Activated CD8-positive, alpha-beta T cell treated with anti-CD3 and anti-CD28 coated beads for 36 hours (primary cell): Measurements from ENCODE around the gene SPATA9. TPM values are rescaled to one million over a fixed set of nuclear protein-coding genes. Genes with fewer than 3 reads are reported as not detected.

Source experiments
- ATAC-seq: fragments of 200-7000 bp; cut with Tn5 transposase; one replicate; pipeline ENCODE4 v1.10.0; 2021; ENCODE audit warnings: mild to moderate bottlenecking, moderate library complexity
- CTCF ChIA-PET: fragments of 350-600 bp; sonication (Branson Sonifier 250); formaldehyde crosslinking; loops from one replicate; lab custom pipeline; 2021; ENCODE audit warnings: antibody characterized with exemption; lab: Charles Lee
- POLR2A ChIA-PET: fragments of 350-600 bp; sonication (Branson Sonifier 250); formaldehyde crosslinking; loops from one replicate; lab custom pipeline; 2021; ENCODE audit warnings: antibody characterized with exemption; lab: Charles Lee
- DNase-seq: peaks from one replicate; pipeline ENCODE4 v3.0.0-alpha.2; 2020
- H3K27ac Mint-ChIP-seq: one replicate; pipeline ENCODE4 v1.8.0; 2021; ENCODE audit warnings: mild to moderate bottlenecking, mixed read lengths
- H3K27me3 Mint-ChIP-seq: one replicate; pipeline ENCODE4 v1.8.0; 2021; ENCODE audit warnings: mixed read lengths
- H3K36me3 Mint-ChIP-seq: one replicate; pipeline ENCODE4 v1.8.0; 2021; ENCODE audit warnings: low read depth, mixed read lengths
- H3K4me1 Mint-ChIP-seq: one replicate; pipeline ENCODE4 v1.8.0; 2021; ENCODE audit warnings: low read depth, mixed read lengths
- H3K4me3 Mint-ChIP-seq: one replicate; pipeline ENCODE4 v1.8.0; 2021; ENCODE audit warnings: mild to moderate bottlenecking, moderate library complexity, mixed read lengths
- H3K9me3 Mint-ChIP-seq: one replicate; pipeline ENCODE4 v1.8.0; 2021; ENCODE audit warnings: mixed read lengths
- intact Hi-C: fragments of 100-400 bp; cut with micrococcal nuclease; formaldehyde crosslinking; loops from one replicate; pipeline ENCODE4 v1.10.0; 2022
- total RNA-seq, 2 experiments: library from RNA; stranded (reverse); gene quantifications; one replicate each; pipeline ENCODE4 v1.2.3, GENCODE V29; 2021
- TF ChIP-seq, protein P1 (sequence below): fragments of 200-600 bp; IDR thresholded peaks from one replicate; pipeline ENCODE4 v1.8.0; 2022; ENCODE audit warnings: antibody characterized with exemption, mild to moderate bottlenecking

The SPATA9 gene
- total RNA-seq, 2 experiments from 2014 or later: not detected

GRCh38 chr5:95627971-95628810, 54.6 kb downstream of the SPATA9 start:
- H3K27me3 Mint-ChIP-seq: peaks cover under 1% of the 10 kb centered on the region
- H3K27ac Mint-ChIP-seq: no peak overlapping the region

DNA sequence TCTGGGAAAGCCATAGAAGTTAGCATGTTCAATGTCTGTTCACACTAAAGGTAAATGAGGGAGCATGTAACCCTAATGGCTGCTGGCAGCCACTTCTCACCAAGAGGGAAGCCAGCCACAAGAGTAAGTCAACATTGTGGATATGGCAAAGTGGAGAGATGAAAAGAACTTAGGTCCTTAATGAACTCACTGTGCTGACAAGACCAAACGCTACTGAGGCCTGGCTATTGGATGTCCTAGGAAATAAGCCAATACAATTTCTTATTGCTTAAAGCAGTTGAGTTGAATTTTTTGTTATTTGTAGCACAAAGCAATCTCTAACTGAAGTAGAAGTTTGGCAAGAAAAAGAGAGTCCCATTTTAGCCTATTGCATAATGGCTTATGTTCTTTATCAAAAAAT, 56.1 kb downstream of the SPATA9 start:
- H3K9me3 Mint-ChIP-seq: no peaks in the 10 kb centered on the region
- POLR2A ChIA-PET: no interaction called here
- peaks cover 1% of the 10 kb centered on the region for H3K27me3 Mint-ChIP-seq
- DNase-seq: no peak
- H3K4me3 Mint-ChIP-seq: no peak overlapping the region
- H3K27ac Mint-ChIP-seq: no peak overlapping the region
- CTCF ChIA-PET: no interaction called here
- peaks cover 20% of the 10 kb centered on the region for H3K4me1 Mint-ChIP-seq
- intact Hi-C loops: no loop called here
- TF ChIP-seq, protein P1, sequence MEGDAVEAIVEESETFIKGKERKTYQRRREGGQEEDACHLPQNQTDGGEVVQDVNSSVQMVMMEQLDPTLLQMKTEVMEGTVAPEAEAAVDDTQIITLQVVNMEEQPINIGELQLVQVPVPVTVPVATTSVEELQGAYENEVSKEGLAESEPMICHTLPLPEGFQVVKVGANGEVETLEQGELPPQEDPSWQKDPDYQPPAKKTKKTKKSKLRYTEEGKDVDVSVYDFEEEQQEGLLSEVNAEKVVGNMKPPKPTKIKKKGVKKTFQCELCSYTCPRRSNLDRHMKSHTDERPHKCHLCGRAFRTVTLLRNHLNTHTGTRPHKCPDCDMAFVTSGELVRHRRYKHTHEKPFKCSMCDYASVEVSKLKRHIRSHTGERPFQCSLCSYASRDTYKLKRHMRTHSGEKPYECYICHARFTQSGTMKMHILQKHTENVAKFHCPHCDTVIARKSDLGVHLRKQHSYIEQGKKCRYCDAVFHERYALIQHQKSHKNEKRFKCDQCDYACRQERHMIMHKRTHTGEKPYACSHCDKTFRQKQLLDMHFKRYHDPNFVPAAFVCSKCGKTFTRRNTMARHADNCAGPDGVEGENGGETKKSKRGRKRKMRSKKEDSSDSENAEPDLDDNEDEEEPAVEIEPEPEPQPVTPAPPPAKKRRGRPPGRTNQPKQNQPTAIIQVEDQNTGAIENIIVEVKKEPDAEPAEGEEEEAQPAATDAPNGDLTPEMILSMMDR: no peak
- no peak for ATAC-seq
- H3K36me3 Mint-ChIP-seq: no peaks in the 10 kb centered on the region

More at GRCh38 chr5:95627971-95628810, 54.6 kb downstream of the SPATA9 start:
- DNase-seq: no peak
- intact Hi-C loops: no loop called here
- POLR2A ChIA-PET: no interaction called here
- CTCF ChIA-PET: no interaction called here
- H3K4me1 Mint-ChIP-seq: peaks cover 19% of the 10 kb centered on the region
- peaks cover 5% of the 10 kb centered on the region for H3K36me3 Mint-ChIP-seq
- peaks cover 5% of the 10 kb centered on the region for H3K9me3 Mint-ChIP-seq
- ATAC-seq: no peak
- no peak overlapping the region for H3K4me3 Mint-ChIP-seq
- TF ChIP-seq, protein P1: no peak

DNA sequence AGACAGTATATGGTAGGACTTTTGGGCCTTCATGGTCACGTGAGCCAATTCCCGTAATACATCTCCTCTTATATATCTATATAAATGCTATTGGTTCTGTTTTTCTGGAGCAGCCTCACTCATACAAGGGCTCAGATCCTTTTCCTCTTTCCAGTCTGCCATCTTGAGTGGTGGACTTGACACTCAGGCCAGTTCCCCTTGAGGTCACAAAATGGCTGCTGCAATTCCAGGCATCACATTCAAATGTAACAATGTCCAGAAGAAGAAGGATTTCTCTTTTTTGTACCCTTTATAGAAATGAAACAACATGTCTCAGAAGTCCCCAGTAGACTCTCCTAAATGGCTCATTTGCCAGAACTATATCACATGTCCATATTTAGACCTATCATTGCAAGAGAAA, 58.4 kb downstream of the SPATA9 start:
- H3K27ac Mint-ChIP-seq: no peak overlapping the region
- H3K27me3 Mint-ChIP-seq: peaks cover 1% of the 10 kb centered on the region
- ChIA-PET CTCF (no interaction called here), POLR2A (interaction anchor here (4.3 kb wide), 1 partner anchor 7 kb away, joined by 23 read pairs; no protein-coding TSS in a partner anchor)
- peaks cover 21% of the 10 kb centered on the region for H3K4me1 Mint-ChIP-seq
- H3K36me3 Mint-ChIP-seq: no peaks in the 10 kb centered on the region
- TF ChIP-seq, protein P1: no peak
- ATAC-seq (no peak), DNase-seq (no peak)
- H3K9me3 Mint-ChIP-seq: no peaks in the 10 kb centered on the region
- intact Hi-C loops: loop anchor here (5.0 kb wide), 1 partner anchor 67 kb away; the partner anchor contains the start of gene ARSK
- H3K4me3 Mint-ChIP-seq: no peak overlapping the region

DNA sequence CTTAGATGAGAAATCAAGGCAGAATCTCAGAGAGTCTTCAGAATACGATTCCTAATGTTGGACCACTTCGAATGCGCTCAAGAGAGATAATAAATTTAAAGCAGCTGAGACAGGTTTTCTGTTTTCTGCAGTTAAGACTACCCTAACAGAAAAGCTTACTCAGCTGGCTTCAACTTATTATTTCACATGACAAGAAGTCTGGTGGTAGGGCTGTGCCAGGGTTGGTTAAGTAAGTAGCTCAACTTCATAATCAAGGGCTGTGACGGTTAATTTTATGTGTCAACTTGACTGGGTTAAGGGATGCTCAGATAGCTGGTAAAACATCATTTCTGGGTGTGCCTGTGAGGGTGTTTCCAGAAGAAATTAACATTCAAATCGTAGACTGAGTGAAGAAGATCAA, 59.1 kb downstream of the SPATA9 start:
- intact Hi-C loops: loop anchor here (5.0 kb wide), 1 partner anchor 66 kb away; the partner anchor contains the start of gene ARSK
- ChIA-PET CTCF (interaction anchor here (0.9 to 2.3 kb wide), 5 partner anchors 8 to 158 kb away, joined by 3 to 7 read pairs (median 5); partner anchors contain the start of gene RFESD), POLR2A (interaction anchor here (4.3 kb wide), 1 partner anchor 8 kb away, joined by 23 read pairs; no protein-coding TSS in a partner anchor)
- no peaks in the 10 kb centered on the region for H3K36me3 Mint-ChIP-seq
- TF ChIP-seq, protein P1: no peak
- H3K4me1 Mint-ChIP-seq: peaks cover 28% of the 10 kb centered on the region
- H3K27ac Mint-ChIP-seq: no peak overlapping the region
- no peaks in the 10 kb centered on the region for H3K9me3 Mint-ChIP-seq
- no peak overlapping the region for H3K4me3 Mint-ChIP-seq
- DNase-seq (no peak), ATAC-seq (no peak)
- H3K27me3 Mint-ChIP-seq: peaks cover 1% of the 10 kb centered on the region
